ENCODE results near the gene SCAMP5. TPM values are rescaled to one million over a fixed set of nuclear protein-coding genes. Genes with fewer than 3 reads are reported as not detected.

The SCAMP5 gene
- total RNA-seq, 2 donors from 2014 or later = 21.1 to 30.4 TPM

DNA sequence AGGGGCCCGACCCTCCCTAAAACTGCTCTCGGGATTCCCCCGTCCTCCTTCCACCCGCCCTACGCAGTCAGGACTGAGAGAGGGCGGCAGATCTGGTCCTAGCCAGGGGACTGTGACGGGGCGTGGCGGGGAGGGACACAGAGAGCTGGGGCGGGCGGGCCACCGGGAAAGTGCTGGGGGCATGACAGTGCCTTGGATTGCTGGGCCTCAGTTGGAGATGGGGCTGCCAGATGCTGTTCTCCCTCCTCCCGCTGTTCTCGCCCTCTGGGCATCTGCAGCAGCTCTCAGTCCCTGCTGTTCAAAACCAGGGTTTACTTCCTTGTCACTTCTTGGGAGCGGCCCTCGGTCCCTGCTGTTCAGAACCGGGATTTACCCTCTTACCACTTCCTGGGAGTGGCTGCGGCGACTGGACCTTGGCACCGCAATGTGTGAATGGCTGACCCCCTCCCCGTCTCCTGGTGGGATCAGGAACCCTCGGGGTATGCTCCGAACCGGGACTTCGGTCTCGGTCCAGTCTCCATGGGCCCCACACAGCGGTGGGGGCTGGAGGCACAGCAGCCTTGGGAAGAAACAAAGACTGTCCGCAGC, 36.9 kb upstream of the SCAMP5 start:
- peak; percentile 66 for ATAC-seq
- intact Hi-C loops (cut with DNase I) = no loop called here
- peak overlapping the region; percentile 30 to 45 for H3K4me3 ChIP-seq
- no peaks in the 10 kb centered on the region for H3K36me3 ChIP-seq (replicated peaks in 1 of 2; ENCODE audit: insufficient read depth in 1 of 2, low read depth in 2 of 2)
- H3K27ac ChIP-seq = peak overlapping the region; percentile 54 to 83 (median 56)
- DNase-seq = peak; percentile 75 to 88 (median 86)
- TF ChIP-seq POLR2A (IDR thresholded peaks at IDR 0.05) = peak; percentile 62 to 86 (median 81)
- TF ChIP-seq, protein P1, sequence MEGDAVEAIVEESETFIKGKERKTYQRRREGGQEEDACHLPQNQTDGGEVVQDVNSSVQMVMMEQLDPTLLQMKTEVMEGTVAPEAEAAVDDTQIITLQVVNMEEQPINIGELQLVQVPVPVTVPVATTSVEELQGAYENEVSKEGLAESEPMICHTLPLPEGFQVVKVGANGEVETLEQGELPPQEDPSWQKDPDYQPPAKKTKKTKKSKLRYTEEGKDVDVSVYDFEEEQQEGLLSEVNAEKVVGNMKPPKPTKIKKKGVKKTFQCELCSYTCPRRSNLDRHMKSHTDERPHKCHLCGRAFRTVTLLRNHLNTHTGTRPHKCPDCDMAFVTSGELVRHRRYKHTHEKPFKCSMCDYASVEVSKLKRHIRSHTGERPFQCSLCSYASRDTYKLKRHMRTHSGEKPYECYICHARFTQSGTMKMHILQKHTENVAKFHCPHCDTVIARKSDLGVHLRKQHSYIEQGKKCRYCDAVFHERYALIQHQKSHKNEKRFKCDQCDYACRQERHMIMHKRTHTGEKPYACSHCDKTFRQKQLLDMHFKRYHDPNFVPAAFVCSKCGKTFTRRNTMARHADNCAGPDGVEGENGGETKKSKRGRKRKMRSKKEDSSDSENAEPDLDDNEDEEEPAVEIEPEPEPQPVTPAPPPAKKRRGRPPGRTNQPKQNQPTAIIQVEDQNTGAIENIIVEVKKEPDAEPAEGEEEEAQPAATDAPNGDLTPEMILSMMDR (IDR thresholded peaks at IDR 0.05) = peak in 5 of 7 experiments; percentile 35 to 72 (median 67)
- no peaks in the 10 kb centered on the region for H3K9me3 ChIP-seq
- peaks cover 53% of the 10 kb centered on the region for H3K4me1 ChIP-seq
- WGBS, 2 donors = 1 to 3% methylated on average over 17 to 27 of the region's 28 CpGs
- no peaks in the 10 kb centered on the region for H3K27me3 ChIP-seq

DNA sequence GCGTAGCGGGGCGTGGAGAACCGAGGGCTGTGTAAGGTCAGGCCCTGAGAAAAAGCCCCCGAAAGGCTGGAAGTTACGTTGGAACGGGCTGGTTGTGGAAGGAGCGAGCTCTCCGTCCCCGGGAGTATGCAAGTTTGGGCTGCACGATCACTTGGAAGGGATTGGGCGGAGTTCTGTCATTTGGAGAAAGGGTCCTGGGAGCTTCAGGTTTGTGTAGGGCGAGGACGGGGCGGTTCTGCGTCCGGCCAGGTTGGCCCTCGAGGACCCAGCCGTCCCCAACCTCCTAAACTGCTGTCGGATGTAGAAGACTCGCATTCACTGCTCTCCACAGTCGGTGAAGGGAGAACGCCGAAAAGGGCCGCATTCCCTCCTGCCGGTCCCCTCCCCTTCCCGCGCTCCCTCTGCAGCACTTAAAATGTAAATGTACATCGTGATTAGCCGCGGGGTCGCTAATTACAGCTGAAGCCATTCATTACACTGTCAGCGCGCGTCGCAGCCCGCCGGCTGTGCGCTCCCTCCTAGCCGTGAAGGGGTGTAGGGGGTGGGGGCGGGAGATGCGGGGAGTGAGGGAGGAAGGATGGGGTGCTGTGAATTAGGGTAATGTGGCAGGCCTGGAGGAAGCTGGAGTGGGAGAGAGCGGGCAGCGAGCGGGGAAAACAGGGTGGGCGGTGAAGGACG, 36.3 kb upstream of the SCAMP5 start:
- no peaks in the 10 kb centered on the region for H3K27me3 ChIP-seq
- peaks cover 51% of the 10 kb centered on the region for H3K4me1 ChIP-seq
- H3K9me3 ChIP-seq = no peaks in the 10 kb centered on the region
- DNase-seq = no peak
- H3K36me3 ChIP-seq (replicated peaks in 1 of 2; ENCODE audit: insufficient read depth in 1 of 2, low read depth in 2 of 2) = no peaks in the 10 kb centered on the region
- WGBS, 2 donors = 7 to 23% methylated on average over 27 to 47 of the region's 47 CpGs
- ATAC-seq = no peak
- TF ChIP-seq POLR2A (IDR thresholded peaks at IDR 0.05) = no peak
- TF ChIP-seq, protein P1 (IDR thresholded peaks at IDR 0.05) = no peak
- peak overlapping the region; percentile 30 to 45 for H3K4me3 ChIP-seq
- intact Hi-C loops (cut with DNase I) = no loop called here
- peak overlapping the region in 3 of 4 donors; percentile 54 to 83 (median 57) for H3K27ac ChIP-seq

GRCh38 chr15:74959586-74959939, 35.8 kb upstream of the SCAMP5 start:
- H3K27me3 ChIP-seq = no peaks in the 10 kb centered on the region
- no peak overlapping the region for H3K27ac ChIP-seq
- intact Hi-C loops (cut with DNase I) = no loop called here
- 21 to 35% methylated on average over 8 of the region's 8 CpGs for WGBS, 2 donors
- H3K9me3 ChIP-seq = no peaks in the 10 kb centered on the region
- H3K36me3 ChIP-seq (replicated peaks in 1 of 2; ENCODE audit: insufficient read depth in 1 of 2, low read depth in 2 of 2) = no peaks in the 10 kb centered on the region
- H3K4me1 ChIP-seq = peaks cover 45% of the 10 kb centered on the region
- no peak for ATAC-seq
- no peak overlapping the region for H3K4me3 ChIP-seq
- TF ChIP-seq POLR2A (IDR thresholded peaks at IDR 0.05) = no peak
- TF ChIP-seq, protein P1 (IDR thresholded peaks at IDR 0.05) = no peak
- DNase-seq = no peak

- intact Hi-C loops (cut with DNase I) = no loop called here
- peaks cover 38% of the 10 kb centered on the region for H3K4me1 ChIP-seq
Measured at GRCh38 chr15:74960286-74960685, 35.1 kb upstream of the SCAMP5 start.

More at GRCh38 chr15:74960286-74960685, 35.1 kb upstream of the SCAMP5 start:
- Histone ChIP-seq H3K27ac (no peak overlapping the region), H3K4me3 (no peak overlapping the region), H3K27me3 (no peaks in the 10 kb centered on the region), H3K9me3 (no peaks in the 10 kb centered on the region), H3K36me3 (replicated peaks in 1 of 2; ENCODE audit: insufficient read depth in 1 of 2, low read depth in 2 of 2) (no peaks in the 10 kb centered on the region)
- ATAC-seq (no peak), DNase-seq (peak in 1 of 4 donors; percentile 38)
- 23 to 43% methylated on average over 1 of the region's 1 CpG for WGBS, 2 donors
- TF ChIP-seq, protein P1 (IDR thresholded peaks at IDR 0.05) = no peak
- TF ChIP-seq POLR2A (IDR thresholded peaks at IDR 0.05) = no peak

Data from body of pancreas (tissue), 4 donors.